ENCODE measurements around the gene NOS2.
"Not testable (repeated sequence)": the region's sequence is repeated elsewhere in the genome, so short reads cannot be mapped to it uniquely, and the experiment has no call there.

Gene NOS2

DNA sequence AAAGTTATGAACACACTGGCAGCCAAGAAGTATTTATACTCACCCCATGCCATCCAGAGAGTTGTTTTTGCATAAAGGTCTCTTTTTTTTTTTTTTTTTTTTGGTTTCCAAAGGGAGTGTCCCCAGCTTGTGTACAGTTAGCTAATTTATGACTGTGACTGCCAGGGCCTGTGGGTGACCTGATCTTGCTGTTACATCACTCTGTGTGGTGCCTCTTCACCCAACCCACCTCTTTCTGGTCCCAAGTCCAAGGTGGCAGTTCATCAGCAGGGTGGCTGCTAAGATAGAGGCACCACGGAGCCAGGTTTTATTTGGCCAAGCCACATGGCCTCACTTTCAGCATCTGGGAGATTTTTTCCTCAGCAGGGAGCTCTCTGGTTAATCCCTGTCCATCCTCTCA lies at the start of gene NOS2:
TSS of gene NOS2 (minus strand) at position 8 of the 400 bp plus-strand sequence. CDS start 1,720 bp downstream, outside the sequence.
- no peak for DNase-seq

DNA sequence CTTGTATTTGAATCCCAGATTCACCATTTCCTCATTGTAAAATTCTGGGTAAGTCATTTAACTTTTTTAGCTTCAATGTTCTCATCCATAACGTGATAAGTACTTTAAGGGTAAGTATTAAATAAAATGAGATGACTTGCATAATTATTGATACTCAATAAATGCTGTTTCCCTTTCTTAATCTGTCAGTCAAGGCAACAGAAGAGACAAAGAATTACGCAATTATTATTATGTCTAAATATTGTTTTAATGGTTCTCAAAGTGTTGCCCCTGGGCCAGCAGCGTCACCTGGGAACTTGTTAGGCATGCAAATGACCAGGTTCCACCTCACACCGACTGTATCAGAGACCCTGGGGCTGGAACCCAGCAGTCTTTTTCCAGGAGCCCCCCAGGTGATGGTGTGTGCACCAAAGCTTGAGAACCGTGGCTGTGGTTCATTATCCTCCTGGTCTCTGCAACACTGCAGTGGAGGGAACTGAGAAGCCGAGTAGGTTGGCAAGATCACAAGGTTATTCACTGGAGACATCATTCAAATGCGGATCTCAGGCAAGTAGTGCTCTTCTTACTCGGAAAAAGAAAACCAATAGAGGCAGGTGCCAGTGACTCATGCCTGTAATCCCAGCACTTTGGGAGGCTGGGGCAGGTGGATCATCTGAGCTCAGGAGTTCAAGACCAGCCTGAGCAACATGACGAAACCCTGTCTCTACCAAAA lies 49.3 kb upstream of the NOS2 start:
- DNase-seq: no peak

DNA sequence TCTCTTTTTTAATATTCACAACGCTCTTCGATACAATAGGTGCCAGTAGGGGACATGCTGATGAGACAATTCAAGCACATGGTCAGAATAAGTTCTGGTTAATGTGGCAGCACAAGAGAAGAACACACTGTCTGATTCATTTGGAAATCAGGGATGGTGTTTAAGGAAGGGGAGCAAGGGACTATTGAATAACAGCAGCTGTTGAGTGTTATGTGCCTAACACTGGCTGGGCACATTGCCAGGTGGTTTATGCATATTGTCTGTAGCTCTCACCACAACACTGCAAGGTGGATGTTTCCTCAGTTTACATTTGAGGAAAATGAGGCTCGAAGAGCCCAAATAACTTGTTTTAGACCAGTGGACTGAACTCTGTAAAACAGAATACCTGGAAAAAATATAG lies 48.6 kb upstream of the NOS2 start:
- peak; percentile 87 for DNase-seq

DNA sequence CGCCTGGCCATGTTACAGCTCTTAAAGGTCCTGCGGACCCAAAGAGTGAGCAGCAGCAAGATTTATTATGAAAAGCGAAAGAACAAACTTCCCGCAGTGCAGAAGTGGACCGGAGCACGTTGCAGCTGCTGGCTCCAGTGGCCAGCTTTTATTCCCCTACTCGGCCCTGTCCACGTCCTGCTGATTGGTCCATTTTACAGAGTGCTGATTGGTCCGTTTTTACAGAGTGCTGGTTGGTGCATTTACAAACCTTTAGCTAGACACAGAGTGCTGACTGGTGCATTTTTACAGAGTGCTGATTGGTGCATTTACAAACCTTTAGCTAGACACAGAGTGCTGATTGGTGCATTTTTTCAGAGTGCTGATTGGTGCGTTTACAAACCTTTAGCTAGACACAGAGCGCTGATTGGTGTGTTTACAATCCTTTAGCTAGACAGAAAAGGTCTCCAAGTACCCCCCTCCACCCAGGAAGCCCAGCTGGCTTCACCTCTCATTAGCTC lies 46.5 kb upstream of the NOS2 start:
- not testable (repeated sequence) for DNase-seq

DNA sequence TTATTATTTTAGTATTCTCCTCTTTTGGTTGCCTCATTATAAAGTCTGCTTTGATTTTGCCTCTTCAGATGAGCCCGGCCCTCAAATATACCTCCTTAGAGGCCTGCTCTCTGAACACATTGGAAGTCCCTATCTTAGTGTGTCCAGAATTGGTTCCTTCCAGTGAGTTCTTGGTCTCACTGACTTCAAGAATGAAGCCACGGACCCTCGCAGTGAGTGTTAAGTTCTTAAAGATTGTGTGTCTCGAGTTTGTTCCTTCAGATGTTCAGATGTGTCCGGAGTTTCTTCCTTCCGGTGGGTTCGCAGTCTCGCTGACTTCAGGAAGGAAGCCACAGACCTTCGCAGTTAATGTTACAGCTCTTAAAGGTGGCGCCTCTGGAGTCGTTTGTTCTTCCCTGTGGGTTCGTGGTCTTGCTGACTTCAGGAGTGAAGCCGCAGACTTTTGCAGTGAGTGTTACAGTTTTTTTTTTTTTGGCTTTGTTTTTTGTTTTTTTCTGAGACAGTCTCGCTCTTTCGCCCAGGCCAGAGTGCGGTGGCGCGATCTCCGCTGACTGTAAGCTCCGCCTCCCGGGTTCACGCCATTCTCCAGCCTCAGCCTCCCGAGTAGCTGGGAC lies 45.8 kb upstream of the NOS2 start:
- no peak for DNase-seq

DNA sequence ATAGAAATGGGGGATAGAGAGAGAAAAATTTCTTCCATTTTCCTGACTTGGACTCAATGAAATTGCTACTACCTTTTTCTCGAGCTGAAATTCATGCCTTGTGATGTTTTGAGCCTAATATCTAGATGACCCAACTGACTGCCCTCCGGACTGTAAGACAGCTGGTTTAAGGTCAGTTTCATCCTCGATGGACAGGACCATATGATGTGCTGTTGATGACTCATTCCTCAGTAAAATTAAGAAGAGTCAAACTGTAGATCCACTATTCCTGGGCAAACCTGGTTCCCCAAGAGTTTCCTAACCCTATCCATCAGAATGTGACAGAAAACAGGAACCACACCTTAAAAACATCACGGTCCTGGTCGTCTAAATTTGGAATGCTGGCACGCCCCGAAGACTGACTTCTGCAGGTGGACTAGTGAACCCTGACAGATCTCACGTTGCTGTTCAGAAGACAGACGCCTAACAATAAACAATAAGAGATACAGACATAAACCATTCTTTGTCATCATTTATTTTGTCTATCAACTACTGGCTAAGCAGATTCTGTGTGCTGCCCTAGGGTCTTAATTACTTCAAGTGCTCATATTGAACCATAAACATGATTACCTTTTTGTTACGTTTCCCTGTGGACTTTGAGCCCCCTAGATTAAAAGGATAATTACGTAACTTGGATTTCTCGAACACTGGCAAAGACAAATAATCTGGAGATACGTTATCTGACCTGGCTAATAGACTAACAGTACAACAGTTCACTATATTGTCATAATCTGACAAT lies 45.1 kb upstream of the NOS2 start:
- DNase-seq: no peak

DNA sequence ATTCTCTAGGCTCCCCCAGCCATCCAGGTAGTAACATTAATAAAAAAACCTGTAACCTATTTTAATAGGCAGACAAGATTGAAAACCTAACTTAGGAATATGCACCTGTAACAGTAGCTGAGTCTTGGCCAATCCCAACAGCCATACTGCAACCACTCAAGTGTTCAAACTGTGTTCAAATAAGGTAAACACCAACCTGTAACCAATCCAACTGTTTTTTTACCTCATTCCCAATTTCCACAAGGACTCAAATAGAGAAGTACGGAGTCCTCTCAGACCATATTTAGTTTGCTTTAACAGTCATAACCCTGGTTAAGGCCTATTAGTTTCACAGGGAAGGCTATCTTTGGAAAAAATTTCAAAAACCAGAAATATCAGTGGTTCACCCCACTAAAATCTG lies 40.4 kb upstream of the NOS2 start:
- DNase-seq: no peak

DNA sequence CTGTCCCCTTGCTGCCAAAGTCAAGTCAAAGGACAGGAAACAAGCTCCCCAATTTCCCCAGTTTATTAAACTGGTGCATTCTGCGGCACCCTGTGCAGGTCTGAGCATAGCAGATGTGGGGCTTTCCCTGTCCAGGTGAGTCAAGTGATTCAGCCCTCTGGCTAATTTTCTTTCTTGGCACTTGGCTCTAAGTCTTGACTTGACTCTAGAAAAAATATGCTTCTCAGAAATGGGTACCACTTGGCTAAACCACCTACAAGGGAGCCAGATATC lies 40.0 kb upstream of the NOS2 start:
- DNase-seq: not testable (repeated sequence)

DNA sequence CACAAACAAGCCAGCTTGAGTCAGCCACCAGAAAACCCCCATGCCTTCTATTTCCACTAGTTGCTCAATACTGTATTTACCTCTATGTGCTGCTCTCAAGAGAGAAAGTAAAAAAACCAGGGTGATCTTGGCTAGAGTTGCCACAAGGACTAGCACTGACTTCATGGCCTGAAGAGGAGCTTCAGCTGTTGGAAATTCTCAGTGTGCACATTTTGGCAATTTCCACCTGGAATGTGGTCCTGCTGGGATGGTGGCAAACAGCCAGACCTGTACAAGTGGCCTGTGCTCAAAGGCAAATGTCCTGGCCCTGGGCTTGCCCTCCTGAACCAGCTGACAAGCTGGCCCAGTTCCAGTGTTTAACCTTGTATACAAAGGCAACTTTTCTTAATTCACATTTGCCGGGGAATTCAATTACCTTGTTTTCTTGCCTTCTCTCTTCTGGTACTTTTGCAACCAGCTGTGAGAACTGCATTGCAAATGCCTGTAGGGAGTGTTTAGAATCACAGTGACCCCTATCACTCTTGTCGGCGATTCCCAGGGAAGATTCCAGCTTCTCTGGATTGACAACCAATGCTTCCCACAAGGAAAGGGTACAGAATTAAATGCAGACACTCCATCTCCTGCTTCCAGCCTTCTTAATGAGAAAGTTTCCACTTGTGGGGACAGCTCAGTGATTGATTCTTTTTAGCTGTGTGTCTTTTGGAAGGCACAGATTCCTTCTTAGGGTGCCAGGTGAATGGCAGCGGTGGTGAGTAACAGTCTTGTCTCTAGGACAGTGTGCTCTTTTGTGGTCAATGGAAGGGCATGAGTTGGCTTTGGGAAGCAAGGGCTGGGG lies 39.5 kb upstream of the NOS2 start:
- DNase-seq: not testable (repeated sequence)

DNA sequence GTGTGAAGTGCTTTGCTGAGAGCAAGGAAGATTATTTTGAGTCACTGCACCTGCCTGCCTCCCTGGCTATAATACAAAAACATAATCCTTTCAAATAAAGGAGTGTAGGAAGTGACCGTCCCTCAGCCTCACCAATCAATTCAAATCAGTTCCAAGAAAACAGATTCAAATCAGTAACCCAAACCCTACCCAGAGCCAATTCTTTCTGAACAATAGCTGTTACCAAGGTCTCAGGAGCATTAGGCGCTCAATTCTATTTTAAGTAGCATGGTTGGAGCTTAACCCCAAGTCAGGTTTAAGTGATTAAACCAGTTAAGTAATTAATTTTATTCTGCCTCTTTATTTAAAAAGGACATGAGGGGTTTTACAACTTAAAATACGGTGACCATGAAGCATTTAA lies 38.3 kb upstream of the NOS2 start:
- DNase-seq: not testable (repeated sequence)

DNA sequence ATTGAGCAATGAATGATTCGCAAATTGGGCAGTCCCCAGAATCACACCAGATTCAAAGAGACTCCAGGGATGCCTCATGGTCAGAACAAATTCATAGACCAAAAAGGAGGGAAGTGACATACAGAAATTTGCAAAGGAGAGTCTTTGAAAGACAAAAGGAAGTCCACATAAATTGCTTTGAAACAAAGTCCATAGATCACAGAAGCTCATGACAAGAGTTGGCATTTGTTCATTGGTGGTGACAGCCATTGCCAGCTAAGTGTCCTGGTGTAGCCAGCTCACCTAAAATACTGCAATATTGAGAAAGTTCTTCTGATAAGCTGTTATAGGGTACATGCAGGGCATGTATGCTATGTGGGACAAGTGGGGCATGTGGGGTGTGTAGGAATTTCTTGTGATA lies 37.4 kb upstream of the NOS2 start:
- DNase-seq: not testable (repeated sequence)

DNA sequence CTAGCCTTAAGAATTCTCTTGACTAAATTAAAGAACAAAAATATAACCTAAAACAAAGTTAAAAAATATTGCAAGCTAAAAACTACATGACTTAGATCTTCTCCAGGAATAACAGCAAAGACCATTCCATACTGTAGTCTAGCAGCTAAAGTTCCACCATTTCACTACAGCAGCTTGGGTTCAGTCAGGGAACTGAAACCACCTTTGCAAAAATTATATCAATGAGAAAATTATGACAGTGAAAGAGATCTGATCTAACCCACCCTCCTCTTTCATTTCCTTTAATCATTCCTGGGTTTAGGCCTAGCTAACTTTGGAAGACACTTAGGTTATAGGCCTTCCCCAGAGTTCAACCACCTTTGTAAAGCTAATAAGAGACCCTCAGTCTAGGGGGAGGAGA lies 36.3 kb upstream of the NOS2 start:
- DNase-seq: no peak

DNA sequence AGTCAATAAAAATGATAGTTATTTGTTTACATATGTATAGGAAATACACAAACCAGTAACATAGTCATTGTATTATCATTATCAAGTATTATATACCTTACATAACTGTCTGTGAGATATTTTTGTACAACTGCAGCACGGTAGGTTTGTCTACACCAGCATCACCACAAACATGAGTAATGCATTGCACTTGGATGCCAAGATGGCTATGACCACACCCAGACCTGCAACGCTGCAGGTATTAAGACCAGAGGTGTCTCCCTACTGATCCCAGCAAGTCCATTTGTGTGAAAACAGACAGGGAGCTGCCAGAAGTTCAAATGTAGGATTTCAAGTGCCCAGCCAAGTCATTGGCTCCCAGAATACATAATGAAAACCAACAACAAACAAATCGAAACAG lies 34.2 kb upstream of the NOS2 start:
- DNase-seq: no peak

DNA sequence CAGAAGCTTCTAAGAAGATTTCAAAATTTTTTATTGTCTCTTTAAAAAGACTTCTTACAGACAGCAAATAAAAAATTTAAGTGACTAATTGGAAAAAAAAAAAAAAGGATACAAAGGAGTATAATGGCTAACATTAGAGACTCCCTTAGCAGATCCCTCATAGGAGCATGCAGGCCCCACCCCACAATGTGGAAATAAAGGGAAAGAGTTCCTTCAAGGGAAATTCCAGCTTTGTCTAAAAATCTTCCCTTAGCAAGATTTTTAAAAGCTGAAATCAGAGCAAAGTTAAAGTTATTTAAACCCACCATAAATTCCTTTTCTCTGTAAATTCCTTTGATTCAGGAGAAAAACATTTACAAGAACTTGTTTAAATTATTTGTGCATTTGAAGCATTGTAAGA lies 32.5 kb upstream of the NOS2 start:
- DNase-seq: no peak

DNA sequence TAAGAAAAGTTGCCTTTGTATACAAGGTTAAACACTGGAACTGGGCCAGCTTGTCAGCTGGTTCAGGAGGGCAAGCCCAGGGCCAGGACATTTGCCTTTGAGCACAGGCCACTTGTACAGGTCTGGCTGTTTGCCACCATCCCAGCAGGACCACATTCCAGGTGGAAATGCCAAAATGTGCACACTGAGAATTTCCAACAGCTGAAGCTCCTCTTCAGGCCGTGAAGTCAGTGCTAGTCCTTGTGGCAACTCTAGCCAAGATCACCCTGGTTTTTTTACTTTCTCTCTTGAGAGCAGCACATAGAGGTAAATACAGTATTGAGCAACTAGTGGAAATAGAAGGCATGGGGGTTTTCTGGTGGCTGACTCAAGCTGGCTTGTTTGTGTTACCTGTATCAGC lies 29.6 kb upstream of the NOS2 start:
- DNase-seq: not testable (repeated sequence)

DNA sequence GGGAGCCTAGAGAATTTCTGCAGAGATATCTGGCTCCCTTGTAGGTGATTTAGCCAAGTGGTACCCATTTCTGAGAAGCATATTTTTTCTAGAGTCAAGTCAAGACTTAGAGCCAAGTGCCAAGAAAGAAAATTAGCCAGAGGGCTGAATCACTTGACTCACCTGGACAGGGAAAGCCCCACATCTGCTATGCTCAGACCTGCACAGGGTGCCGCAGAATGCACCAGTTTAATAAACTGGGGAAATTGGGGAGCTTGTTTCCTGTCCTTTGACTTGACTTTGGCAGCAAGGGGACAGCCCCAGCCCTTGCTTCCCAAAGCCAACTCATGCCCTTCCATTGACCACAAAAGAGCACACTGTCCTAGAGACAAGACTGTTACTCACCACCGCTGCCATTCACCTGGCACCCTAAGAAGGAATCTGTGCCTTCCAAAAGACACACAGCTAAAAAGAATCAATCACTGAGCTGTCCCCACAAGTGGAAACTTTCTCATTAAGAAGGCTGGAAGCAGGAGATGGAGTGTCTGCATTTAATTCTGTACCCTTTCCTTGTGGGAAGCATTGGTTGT lies 28.9 kb upstream of the NOS2 start:
- not testable (repeated sequence) for DNase-seq

DNA sequence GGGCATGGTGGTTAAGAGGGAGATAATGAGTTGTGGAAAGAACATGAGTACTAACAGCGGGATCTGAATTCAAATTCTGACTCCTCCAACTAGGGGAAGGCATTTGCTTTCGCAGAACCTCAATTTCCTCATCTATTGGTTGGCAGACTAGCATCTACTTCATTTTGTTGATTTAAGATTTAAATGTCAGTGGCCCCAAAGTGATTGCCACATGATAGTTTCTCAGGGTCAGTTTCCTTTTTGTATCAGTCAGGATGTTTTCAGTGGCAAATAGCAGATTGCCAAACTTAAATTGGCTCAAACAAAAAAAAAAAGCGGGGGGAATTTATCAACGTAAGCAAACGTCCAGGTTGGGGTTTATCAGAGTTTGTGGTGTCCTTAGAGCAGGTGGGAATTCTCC lies 25.1 kb upstream of the NOS2 start:
- no peak for DNase-seq

DNA sequence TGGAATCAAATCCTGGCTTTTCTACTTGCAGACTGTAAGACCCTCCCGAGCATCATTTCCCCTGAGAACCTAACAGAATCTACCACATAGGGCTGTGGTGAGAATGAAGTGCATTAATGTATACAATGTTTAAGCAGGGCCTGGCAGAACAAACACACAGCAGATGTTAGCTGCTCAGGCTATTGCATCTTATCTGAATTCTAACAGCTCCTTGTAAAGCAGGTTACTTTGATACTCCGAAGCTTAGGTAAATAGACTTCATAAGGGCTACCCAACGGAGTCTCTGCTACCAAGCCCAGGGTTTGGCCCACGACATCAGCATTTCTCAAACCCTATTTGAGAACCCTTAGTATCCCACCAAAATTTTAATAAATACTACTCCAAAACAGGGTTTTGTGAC lies 24.4 kb upstream of the NOS2 start:
- DNase-seq: no peak

DNA sequence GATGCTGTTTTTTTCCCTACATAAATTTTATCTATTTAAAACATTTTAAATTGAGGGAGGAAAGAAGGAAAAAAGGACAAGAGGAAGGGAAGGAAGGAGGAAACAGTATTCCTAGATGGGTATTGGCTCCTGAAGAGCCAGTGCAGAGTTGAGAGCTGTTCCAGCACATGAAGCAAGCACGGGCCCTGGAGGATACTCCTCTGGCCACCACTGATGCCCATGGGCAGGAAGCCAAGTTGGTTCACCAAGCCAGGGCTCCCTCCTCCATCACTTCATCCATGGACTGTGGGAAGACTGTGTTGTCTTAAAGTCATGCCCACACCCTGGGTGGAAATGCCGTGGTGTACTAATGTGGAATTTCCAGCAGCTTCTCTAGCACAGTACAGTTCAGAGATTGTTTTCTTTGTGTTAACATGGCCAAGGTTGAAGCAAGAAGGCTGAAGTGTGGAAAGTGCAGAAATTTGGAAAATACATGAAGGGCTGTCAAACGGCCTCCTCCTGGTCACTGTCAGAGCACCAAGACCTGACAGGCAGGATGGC lies 23.9 kb upstream of the NOS2 start:
- DNase-seq: no peak

DNA sequence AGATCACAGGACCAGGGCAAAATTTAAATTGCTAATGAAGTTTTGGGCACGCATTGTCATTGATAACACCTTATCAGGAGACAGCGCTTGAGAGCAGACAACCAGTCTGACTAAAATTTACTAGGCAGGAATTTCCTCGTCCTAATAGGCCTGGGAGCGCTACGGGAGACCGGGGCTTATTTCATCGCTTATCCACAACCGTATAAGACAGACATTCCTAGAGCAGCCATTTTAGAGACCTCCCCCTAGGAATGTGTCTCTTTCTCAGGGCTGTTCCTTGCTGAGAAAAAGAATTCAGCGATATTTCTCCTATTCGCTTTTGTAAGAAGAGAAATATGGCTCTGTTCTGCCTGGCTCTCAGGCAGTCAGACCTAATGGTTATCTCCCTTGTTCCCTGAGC lies 21.8 kb upstream of the NOS2 start:
- not testable (repeated sequence) for DNase-seq

DNA sequence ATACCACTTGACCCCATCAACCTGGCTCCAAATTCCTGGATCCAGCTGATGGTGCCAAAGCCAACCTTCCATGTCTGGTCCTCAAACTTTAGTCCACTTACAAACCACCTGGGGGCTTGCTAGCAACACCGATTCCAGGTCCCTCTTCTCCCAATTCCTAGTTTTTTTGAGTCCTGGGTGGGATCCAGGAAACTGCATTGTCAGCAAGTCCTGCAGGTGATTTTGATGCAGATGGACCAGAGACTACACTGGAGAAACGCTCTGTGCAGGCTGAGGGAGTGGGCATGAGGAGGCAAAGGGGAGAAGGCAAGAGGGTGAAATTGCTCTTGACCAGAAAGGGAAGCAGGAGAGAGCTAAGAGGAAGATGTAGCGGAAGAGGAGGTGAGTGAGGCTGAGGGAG lies 21.0 kb upstream of the NOS2 start:
- no peak for DNase-seq

DNA sequence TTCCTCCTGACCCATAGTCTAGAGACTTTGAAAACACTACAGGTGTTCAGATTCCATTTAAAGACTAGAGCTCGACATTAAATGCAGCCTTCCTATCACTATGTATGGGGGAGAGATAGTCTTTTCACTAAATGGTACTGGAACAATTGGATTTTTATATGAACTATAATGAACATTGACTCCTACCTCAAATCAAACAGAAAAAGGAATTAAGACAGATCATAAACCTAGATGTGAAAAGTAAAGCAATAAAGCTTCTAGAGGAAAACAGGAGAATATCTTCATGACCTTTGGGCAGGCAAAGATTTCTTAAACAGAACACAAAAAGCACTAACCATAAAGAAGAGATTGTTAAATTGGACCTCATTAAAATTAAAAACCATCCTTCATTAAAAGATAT lies 18.8 kb upstream of the NOS2 start:
- DNase-seq: no peak
